HFF-Myc (cell line): ENCODE data around the gene ATG4D.
A peak's percentile ranks its signal among the peaks of the same experiment; 100 is the strongest.
"Not testable (repeated sequence)": the region's sequence is repeated elsewhere in the genome, so short reads cannot be mapped to it uniquely, and the experiment has no call there.

Experiments
- DNase-seq: peaks from one replicate; pipeline ENCODE4 v3.0.0-alpha.2; 2011; ENCODE audit warnings: low read depth; ENCODE audit errors: extremely low read depth
- H3K4me3 ChIP-seq: replicated peaks from 2 replicates; pipeline ENCODE4 v1.5.1; 2011; ENCODE audit warnings: low read depth, mild to moderate bottlenecking, control low read depth, low read length
- CTCF ChIP-seq: IDR thresholded peaks from 2 replicates; pipeline ENCODE4 v1.5.1; 2012; ENCODE audit warnings: mild to moderate bottlenecking, low read depth, low read length, control low read depth; ENCODE audit errors: missing control alignments

The ATG4D gene

GRCh38 chr19:10544242-10544752, 593 bp downstream of the ATG4D start:
- TF ChIP-seq CTCF, result no peak
- DNase-seq, result no peak
- peak overlapping the region; percentile 81 for H3K4me3 ChIP-seq

GRCh38 chr19:10544753-10545251, 1.1 kb downstream of the ATG4D start:
- DNase-seq, result no peak
- no peak for TF ChIP-seq CTCF

GRCh38 chr19:10546817-10547216, 3.1 kb downstream of the ATG4D start:
- no peak overlapping the region for H3K4me3 ChIP-seq
- TF ChIP-seq CTCF, result no peak
- DNase-seq, result no peak

More at GRCh38 chr19:10544753-10545251, 1.1 kb downstream of the ATG4D start:
- peak overlapping the region; percentile 81 for H3K4me3 ChIP-seq

GRCh38 chr19:10548746-10549276, 5.1 kb downstream of the ATG4D start:
- TF ChIP-seq CTCF, result no peak
- no peak for DNase-seq
- H3K4me3 ChIP-seq, result no peak overlapping the region

GRCh38 chr19:10549733-10550132, 6.0 kb downstream of the ATG4D start:
- no peak for TF ChIP-seq CTCF
- no peak for DNase-seq
- no peak overlapping the region for H3K4me3 ChIP-seq

- no peak overlapping the region for H3K4me3 ChIP-seq
- no peak for DNase-seq
- TF ChIP-seq CTCF, result no peak
These were observed 6.6 kb downstream of the ATG4D start for GRCh38 chr19:10550336-10550735.

- not testable (repeated sequence) for DNase-seq, H3K4me3 ChIP-seq
These were observed 7.3 kb downstream of the ATG4D start for GRCh38 chr19:10551006-10551405.
